HepG2 (cell line): ENCODE data around the gene TMEM218.

Source experiments
- FOSL2 ChIP-seq: sonication (generic); formaldehyde crosslinking; IDR thresholded peaks from 2 replicates; pipeline ENCODE4 v1.4.0; 2020; ENCODE audit warnings: missing genetic modification reagents
- REST ChIP-seq, 2 experiments: IDR thresholded peaks; 2 replicates each; pipeline ENCODE4 v1.6.1; 2011 to 2012; ENCODE audit warnings: low read length in 2 of 2, borderline replicate concordance in 1 of 2, low read depth in 1 of 2, mild to moderate bottlenecking in 1 of 2, moderate library complexity in 1 of 2
- SALL2 ChIP-seq: sonication (generic); formaldehyde crosslinking; IDR thresholded peaks from 2 replicates; pipeline ENCODE4 v1.8.1; 2023; ENCODE audit warnings: mild to moderate bottlenecking, missing genetic modification reagents, inconsistent platforms
- SUZ12 ChIP-seq: fragments of 150-350 bp; IDR thresholded peaks from 2 replicates; pipeline ENCODE4 v1.6.1; 2014; ENCODE audit warnings: low read depth, low read length
- ZNF34 ChIP-seq: sonication (generic); formaldehyde crosslinking; IDR thresholded peaks from 2 replicates; pipeline ENCODE4 v1.4.0; 2020; ENCODE audit warnings: mild to moderate bottlenecking, missing genetic modification reagents, borderline replicate concordance

GRCh38 chr11:125093502-125093901 lies 17.9 kb downstream of the TMEM218 start:
- TF ChIP-seq SALL2 (CRISPR knock-in tag), result no peak
- no peak for TF ChIP-seq SUZ12
- no peak for TF ChIP-seq ZNF34 (CRISPR knock-in tag)
- no peak for TF ChIP-seq REST (IDR thresholded peaks at IDR 0.05; ENCODE audit: borderline replicate concordance in 1 of 2, low read depth in 1 of 2, low read length in 2 of 2)
- TF ChIP-seq FOSL2 (CRISPR knock-in tag), result no peak
